ENCODE data around the gene SLC8A1. TPM values are rescaled to one million over a fixed set of nuclear protein-coding genes. Genes with fewer than 3 reads are reported as not detected.
A peak's percentile ranks its signal among the peaks of the same experiment; 100 is the strongest.

SLC8A1 gene
- total and polyA plus RNA-seq, 7 donors = 0.20 to 4.9 (median 2.3) TPM

- no peaks in the 10 kb centered on the region for H3K36me3 ChIP-seq (ENCODE audit: insufficient read depth in 1 of 2, low read depth in 1 of 2)
- H3K9me3 ChIP-seq = no peaks in the 10 kb centered on the region
- H3K27ac ChIP-seq = no peak overlapping the region
- no peak overlapping the region for H3K4me3 ChIP-seq
- WGBS, 3 donors = 94 to 100% (median 100%) methylated on average over 1 of the region's 1 CpG
- intact Hi-C loops (cut with DNase I) = loop anchor here in 1 of 2 donors (5.0 to 10.0 kb wide), 2 partner anchors 197 to 331 kb away; no protein-coding TSS in a partner anchor
- H3K4me1 ChIP-seq = no peaks in the 10 kb centered on the region
- ATAC-seq (no peak), DNase-seq (no peak)
- H3K27me3 ChIP-seq (ENCODE audit: insufficient read depth in 3 of 3, low read length in 2 of 3) = no peaks in the 10 kb centered on the region
- TF ChIP-seq CTCF (IDR thresholded peaks at IDR 0.05) = no peak
These were observed 203.6 kb downstream of the SLC8A1 start for GRCh38 chr2:40248294-40248693.

GRCh38 chr2:40244675-40245074 lies 207.2 kb downstream of the SLC8A1 start:
- TF ChIP-seq CTCF (IDR thresholded peaks at IDR 0.05) = peak; percentile 55
- Histone ChIP-seq H3K27me3 (ENCODE audit: insufficient read depth in 3 of 3, low read length in 2 of 3) (no peaks in the 10 kb centered on the region), H3K36me3 (ENCODE audit: insufficient read depth in 1 of 2, low read depth in 1 of 2) (no peaks in the 10 kb centered on the region), H3K9me3 (no peaks in the 10 kb centered on the region), H3K4me1 (no peaks in the 10 kb centered on the region), H3K4me3 (no peak overlapping the region), H3K27ac (no peak overlapping the region)
- peak; percentile 42 to 57 for DNase-seq
- peak; percentile 68 to 89 (median 78) for ATAC-seq
- 0 to 4% (median 0%) methylated on average over 1 of the region's 1 CpG for WGBS, 3 donors
- intact Hi-C loops (cut with DNase I) = loop anchor here in 1 of 2 donors (2.0 to 10.0 kb wide), 3 partner anchors 200 to 327 kb away; no protein-coding TSS in a partner anchor

- intact Hi-C loops (cut with DNase I) = loop anchor here in 1 of 2 donors (2.0 to 10.0 kb wide), 2 partner anchors 201 to 311 kb away; no protein-coding TSS in a partner anchor
- Histone ChIP-seq H3K27ac (no peak overlapping the region), H3K36me3 (ENCODE audit: insufficient read depth in 1 of 2, low read depth in 1 of 2) (no peaks in the 10 kb centered on the region), H3K27me3 (ENCODE audit: insufficient read depth in 3 of 3, low read length in 2 of 3) (no peaks in the 10 kb centered on the region), H3K9me3 (no peaks in the 10 kb centered on the region), H3K4me3 (no peak overlapping the region), H3K4me1 (no peaks in the 10 kb centered on the region)
- 49 to 54% (median 53%) methylated on average over 6 of the region's 6 CpGs for WGBS, 3 donors
- ATAC-seq = peak in 1 of 4 donors; percentile 15
- DNase-seq = no peak
- no peak for TF ChIP-seq CTCF (IDR thresholded peaks at IDR 0.05)
These were observed 207.6 kb downstream of the SLC8A1 start for GRCh38 chr2:40244251-40244650.

- H3K36me3 ChIP-seq (ENCODE audit: insufficient read depth in 1 of 2, low read depth in 1 of 2) = no peaks in the 10 kb centered on the region
These were observed 208.2 kb downstream of the SLC8A1 start for GRCh38 chr2:40243581-40244187.

More at GRCh38 chr2:40243581-40244187, 208.2 kb downstream of the SLC8A1 start:
- H3K4me1 ChIP-seq = no peaks in the 10 kb centered on the region
- no peak overlapping the region for H3K4me3 ChIP-seq
- intact Hi-C loops (cut with DNase I) = loop anchor here in 1 of 2 donors (2.0 to 10.0 kb wide), 2 partner anchors 201 to 311 kb away; no protein-coding TSS in a partner anchor
- H3K27me3 ChIP-seq (ENCODE audit: insufficient read depth in 3 of 3, low read length in 2 of 3) = no peaks in the 10 kb centered on the region
- no peak for TF ChIP-seq CTCF (IDR thresholded peaks at IDR 0.05)
- 80 to 86% (median 81%) methylated on average over 3 of the region's 3 CpGs for WGBS, 3 donors
- H3K27ac ChIP-seq = no peak overlapping the region
- no peaks in the 10 kb centered on the region for H3K9me3 ChIP-seq
- ATAC-seq (no peak), DNase-seq (no peak)

Measured in psoas muscle (tissue), 8 donors.